ENCODE data around the gene MED25. TPM values are rescaled to one million over a fixed set of nuclear protein-coding genes. Genes with fewer than 3 reads are reported as not detected.

Gene MED25
- total and polyA plus RNA-seq, 2 of the 4 experiments (the other 2 are of a cell fraction), result 4.7 to 38.5 TPM

- H2AK5ac ChIP-seq (ENCODE audit: low read depth, low read length), result no peak overlapping the region
Observed at GRCh38 chr19:49781394-49781793, 36.7 kb upstream of the MED25 start.

More at GRCh38 chr19:49781394-49781793, 36.7 kb upstream of the MED25 start:
- H2AFZ ChIP-seq (replicated peaks; ENCODE audit: low read length, poor library complexity), result no peak overlapping the region
- no peak overlapping the region for H3K23ac ChIP-seq (ENCODE audit: low read depth, low read length)
- peaks cover 33 to 60% of the 10 kb centered on the region in 2 experiments for H3K79me1 ChIP-seq (ENCODE audit: low read depth in 1 of 2, low read length in 2 of 2)
- no peak overlapping the region for H2AK9ac ChIP-seq (replicated peaks; ENCODE audit: low read depth, low read length, poor library complexity)
- 91% methylated on average over 3 of the region's 7 CpGs; no CpG with 5 or more reads in 1 of the 2 experiments for WGBS, 2 experiments (ENCODE audit: extremely low coverage in 2 of 2, insufficient read length in 1 of 2)
- no peaks in the 10 kb centered on the region for H3K9me3 ChIP-seq (ENCODE audit: control insufficient read depth, insufficient read depth, low read length)
- DNase-seq (no peak), ATAC-seq (ENCODE audit: low read depth) (no peak)
- H3K4ac ChIP-seq (ENCODE audit: low read depth, low read length), result no peak overlapping the region
- peaks cover 21% of the 10 kb centered on the region for H4K20me1 ChIP-seq (ENCODE audit: insufficient read depth, low read length)
- intact Hi-C loops (cut with micrococcal nuclease) (no loop called here), dilution Hi-C loops (cut with HindIII; ENCODE audit: low sequenced_read_pairs, unreplicated experiment) (no loop called here), in situ Hi-C loops (cut with MboI; ENCODE audit: low sequenced_read_pairs) (no loop called here)
- no peak overlapping the region for H3K56ac ChIP-seq (ENCODE audit: extremely low read depth, insufficient read depth, low read length)
- no peak overlapping the region for H4K5ac ChIP-seq (ENCODE audit: low read depth, low read length)
- no peak overlapping the region for H3K27ac ChIP-seq (ENCODE audit: insufficient read depth, low read length)
- no peak overlapping the region for H3K14ac ChIP-seq (replicated peaks; ENCODE audit: low read depth, low read length)
- peaks cover 2% of the 10 kb centered on the region for H3K4me1 ChIP-seq (ENCODE audit: control insufficient read depth, insufficient read depth, low read length)
- H2BK15ac ChIP-seq (ENCODE audit: low read depth, low read length), result no peak overlapping the region
- H3K9ac ChIP-seq (ENCODE audit: low read depth, low read length), result no peak overlapping the region
- TF ChIP-seq CEBPB (IDR thresholded peaks at IDR 0.05; ENCODE audit: low read depth, low read length) (no peak), RFX5 (IDR thresholded peaks at IDR 0.05; ENCODE audit: low read depth, low read length) (no peak), MAFK (IDR thresholded peaks at IDR 0.05; ENCODE audit: low read depth, low read length) (no peak), CTCF (conservative IDR thresholded peaks at IDR 0.05; ENCODE audit: low read depth, low read length) (no peak), USF2 (IDR thresholded peaks at IDR 0.05; ENCODE audit: low read depth, low read length) (no peak), ELK1 (IDR thresholded peaks at IDR 0.05; ENCODE audit: borderline replicate concordance, low read depth, low read length) (no peak), RAD21 (IDR thresholded peaks at IDR 0.05; ENCODE audit: low read length) (no peak), CHD1 (IDR thresholded peaks at IDR 0.05; ENCODE audit: low read depth, low read length) (no peak), NFE2L2 (IDR thresholded peaks at IDR 0.05; ENCODE audit: low read depth, low read length) (no peak)
- POLR2A ChIA-PET (ENCODE audit: unreplicated experiment), result no interaction called here
- no peak overlapping the region for H2BK5ac ChIP-seq (ENCODE audit: low read depth, low read length, poor library complexity, severe bottlenecking)
- H3K4me2 ChIP-seq (ENCODE audit: low read depth, low read length), result no peak overlapping the region
- H3K18ac ChIP-seq (ENCODE audit: low read depth, low read length), result no peak overlapping the region
- H3K27me3 ChIP-seq (ENCODE audit: control insufficient read depth, insufficient read depth, low read length), result no peaks in the 10 kb centered on the region
- no peak overlapping the region for H2BK120ac ChIP-seq (ENCODE audit: low read depth, low read length)
- CTCF ChIA-PET, result no interaction called here
- peaks cover 4% of the 10 kb centered on the region; the same call in 1 of the 2 replicates for H3K9me1 ChIP-seq (ENCODE audit: insufficient read depth, low read length)
- H3K36me3 ChIP-seq (ENCODE audit: control insufficient read depth, insufficient read depth, low read length), result peaks cover 36% of the 10 kb centered on the region
- H4K91ac ChIP-seq (ENCODE audit: insufficient read depth, low read depth, low read length), result no peak overlapping the region
- H4K8ac ChIP-seq (ENCODE audit: low read depth in 2 of 2, low read length in 2 of 2), result no peak overlapping the region
- H3K4me3 ChIP-seq (ENCODE audit: insufficient read depth, low read depth, low read length), result no peak overlapping the region
- BruUV-seq (replicated peaks), result no TSS peak
- no peak overlapping the region for H2BK20ac ChIP-seq (ENCODE audit: low read depth, low read length)

Measured in IMR-90 (cell line).